CD4-positive, alpha-beta T cell treated with Interferon gamma for 1 hour (primary cell): Measurements from ENCODE around the gene ADNP.
"Not testable (repeated sequence)": the region's sequence is repeated elsewhere in the genome, so short reads cannot be mapped to it uniquely, and the experiment has no call there.

Experiments
- DNase-seq: peaks from one replicate; pipeline ENCODE4 v3.0.0-alpha.2; 2020

The ADNP gene

DNA sequence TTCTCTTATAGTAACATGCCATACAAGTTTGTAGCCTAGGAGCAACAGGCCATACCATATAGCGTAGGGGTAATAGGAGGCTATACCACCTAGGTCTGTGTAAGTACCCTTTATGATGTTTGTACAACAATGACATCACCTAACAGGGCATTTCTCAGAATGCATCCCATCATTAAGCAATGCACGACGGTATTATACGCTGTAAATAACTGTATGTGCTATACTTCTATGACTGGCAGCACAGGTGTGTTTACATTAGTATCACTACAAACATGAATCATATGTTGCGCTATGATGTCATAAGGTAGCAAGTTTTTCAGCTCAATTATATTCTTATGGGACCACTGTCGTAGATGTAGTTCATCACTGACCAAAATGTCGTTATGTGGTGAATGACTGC, 31.0 kb downstream of the ADNP start:
- DNase-seq = no peak

DNA sequence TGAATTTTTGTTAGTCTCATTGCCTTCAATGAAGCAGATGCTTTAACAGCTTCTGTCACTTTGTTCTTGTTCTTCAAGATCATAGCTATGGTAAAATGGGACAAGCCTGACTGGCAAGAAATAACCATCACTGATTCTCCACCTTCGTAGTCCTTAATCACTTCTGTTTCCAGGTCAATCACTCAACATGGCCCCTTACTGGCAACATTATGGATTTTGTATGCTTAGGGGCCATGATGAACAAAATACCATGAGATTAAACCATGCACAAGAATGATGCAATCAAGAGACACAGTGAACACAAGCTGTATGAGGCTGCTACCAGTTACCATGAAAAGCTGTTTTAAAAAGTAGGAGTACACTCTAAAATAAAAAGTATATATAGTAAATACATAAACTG, 32.8 kb downstream of the ADNP start:
- no peak for DNase-seq

DNA sequence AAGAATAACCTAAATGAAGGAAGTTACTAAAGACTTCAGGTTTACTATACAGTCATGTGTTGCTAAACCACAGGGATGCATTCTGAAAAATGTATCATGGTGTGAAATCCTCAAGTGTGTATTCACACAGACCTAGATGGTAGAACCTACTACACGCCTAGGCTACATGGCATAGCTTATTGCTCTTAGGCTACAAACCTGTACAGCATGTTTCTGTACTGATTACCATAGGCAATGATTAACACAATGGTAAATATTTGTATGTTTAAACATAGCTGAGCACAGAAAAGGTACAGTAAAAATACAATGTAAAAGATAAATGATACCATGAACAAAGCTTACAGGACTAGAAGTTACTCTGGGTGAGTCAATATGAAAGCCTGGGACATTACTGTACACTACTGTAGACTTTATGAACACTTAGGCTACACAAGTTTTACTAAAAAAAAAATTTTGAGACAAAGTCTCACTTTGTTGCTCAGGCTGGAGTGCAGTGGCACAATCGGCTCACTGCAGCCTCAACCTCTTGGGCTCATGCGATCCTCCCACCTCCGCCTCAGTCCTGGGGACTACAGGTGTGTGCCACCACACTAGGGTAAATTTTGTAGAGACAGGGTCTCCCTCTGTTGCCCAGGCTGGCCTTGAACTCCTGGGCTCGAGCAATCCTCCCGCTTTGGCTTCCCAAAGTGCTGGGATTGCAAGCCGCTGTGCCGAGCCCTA, 36.0 kb downstream of the ADNP start:
- DNase-seq = no peak

DNA sequence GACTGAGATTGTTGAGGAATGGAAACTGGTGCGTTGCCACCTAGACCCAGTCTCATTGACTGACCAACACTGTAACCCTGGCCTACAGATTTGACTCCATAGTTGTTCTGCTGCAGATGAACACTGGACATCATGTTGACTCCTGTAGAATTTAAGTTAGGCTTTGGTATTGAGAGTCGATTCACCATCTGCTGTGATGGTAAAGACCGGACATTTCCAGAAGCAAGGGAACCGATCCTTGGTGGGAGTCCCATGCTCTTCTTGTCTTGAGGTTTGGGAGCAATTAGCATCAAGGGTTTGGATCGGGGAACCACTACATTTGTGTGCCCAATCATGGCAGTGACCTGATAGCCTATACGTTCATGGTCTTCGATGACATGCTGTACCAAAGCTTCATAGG, 37.6 kb downstream of the ADNP start:
- no peak for DNase-seq

DNA sequence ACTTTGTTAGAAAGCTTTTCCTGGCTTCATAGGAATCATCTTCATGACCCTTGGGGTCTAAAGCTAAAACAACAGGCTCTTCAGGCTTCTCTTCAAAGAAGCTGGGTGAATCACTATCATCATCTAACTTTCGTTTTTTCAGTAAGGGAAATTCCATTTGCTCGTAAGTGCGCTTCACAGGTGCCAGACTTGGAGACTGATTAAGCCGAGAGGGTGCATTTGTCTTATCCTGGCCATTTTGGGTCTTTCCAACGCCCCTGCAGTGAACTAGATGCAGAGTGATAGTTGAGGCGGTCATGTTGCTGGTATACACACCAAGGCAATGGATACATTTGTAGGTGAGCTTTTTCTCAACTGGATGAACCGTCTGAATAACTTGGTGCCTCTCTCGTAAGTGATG, 38.8 kb downstream of the ADNP start:
- DNase-seq = no peak

DNA sequence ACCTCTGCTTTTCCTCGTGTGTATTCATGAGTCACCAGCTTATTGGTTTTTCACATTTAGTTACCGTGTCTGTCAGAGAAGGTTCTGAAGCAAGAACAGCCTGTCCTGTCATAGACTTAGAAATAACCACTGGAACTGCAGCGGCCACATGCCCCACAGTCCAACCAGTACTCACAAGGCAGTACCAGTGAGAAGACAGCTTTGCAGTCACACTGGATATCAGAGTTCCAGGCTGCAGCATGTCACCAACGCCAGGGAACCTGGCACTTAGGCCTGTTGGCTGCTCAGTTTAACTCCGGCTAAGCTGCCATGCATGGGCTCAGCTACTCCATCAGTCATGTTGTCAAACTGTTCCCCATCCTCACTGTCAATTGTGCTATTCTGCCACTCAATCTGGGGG, 40.1 kb downstream of the ADNP start:
- DNase-seq = no peak

DNA sequence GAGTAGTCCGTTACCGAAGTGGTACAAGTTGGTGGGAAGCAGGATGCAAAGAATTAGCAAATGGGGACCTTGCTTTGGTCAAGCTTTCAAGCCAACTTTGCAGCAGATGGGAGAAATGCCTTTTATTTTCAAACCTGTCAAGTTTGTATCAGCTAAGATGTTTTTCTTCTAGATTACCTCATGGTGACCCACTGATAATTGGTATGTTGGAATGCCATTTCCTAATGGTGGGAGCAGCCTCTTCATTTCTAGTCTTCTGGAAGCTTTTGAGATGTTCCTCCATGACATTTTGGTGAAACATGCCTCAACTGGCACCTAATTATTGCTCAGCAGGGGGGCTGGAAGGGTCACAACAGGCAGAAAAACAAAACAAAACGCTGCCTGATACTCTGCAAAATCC, 43.7 kb downstream of the ADNP start:
- no peak for DNase-seq

DNA sequence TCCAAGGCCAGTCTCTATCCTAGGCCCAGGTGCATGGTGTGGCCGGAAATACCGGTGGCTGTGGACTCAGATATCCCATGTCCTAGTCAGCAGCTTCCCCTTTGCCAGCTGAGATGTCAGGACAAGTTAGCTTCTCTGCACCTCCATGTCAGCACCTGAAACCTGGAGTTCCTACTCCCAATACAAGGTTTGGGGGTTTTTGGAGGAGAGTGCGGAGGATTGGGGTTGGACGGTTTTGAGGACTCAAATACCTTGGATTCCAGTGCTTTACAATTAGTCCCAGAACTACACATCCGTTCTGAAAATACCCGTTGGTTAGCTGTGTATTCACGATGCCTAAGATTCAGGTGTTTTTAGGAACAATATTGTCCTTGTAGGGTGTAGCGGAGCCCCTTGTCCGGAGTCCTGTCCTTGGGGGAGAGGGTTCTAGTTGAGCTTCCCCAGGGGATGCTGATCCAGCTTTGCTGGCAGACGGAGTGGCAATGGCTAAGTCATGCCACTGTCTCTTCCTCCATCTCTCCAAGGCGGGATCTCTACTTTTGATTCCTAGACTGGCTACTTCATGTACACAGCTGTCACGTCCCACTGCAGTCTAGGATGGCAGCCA, 45.0 kb downstream of the ADNP start:
- no peak for DNase-seq

DNA sequence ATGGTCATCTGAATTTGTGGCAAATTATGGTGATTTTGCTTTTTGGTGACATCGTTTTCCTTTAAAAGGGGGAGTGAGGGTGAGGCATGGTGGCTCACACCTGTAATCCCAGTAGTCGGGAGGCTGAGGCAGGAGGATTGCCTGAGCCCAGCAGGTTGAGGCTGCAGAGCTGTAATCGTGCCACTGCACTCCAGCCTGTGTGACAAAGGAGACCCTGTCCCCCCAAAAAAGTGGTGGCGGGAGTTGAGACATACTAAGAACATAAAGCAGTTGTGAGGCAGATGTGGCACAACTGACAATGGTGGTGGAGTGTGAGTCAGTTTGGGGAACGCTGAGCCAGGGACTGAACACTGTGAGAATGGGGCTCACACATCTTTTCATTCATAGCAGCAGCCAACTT, 45.5 kb downstream of the ADNP start:
- DNase-seq = no peak

DNA sequence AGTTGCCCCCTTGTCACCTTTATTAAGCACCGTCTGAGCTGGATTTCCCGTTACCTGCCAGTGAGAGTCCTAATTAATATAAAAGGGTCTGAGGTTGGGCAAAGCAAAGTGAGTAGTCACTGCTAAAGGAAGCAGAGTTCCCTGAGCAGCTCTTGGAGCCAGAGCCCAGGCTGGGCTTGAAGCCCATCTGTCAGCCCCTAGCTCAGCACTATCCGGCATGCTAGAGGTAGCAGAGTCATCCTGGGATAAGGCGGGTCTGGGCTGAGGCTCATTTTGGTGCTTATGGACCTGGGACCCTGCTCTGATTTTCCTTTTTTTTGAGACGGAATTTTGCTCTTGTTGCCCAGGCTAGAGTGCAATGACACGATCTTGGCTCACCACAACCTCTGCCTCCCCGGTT, 46.2 kb downstream of the ADNP start:
- DNase-seq = no peak

DNA sequence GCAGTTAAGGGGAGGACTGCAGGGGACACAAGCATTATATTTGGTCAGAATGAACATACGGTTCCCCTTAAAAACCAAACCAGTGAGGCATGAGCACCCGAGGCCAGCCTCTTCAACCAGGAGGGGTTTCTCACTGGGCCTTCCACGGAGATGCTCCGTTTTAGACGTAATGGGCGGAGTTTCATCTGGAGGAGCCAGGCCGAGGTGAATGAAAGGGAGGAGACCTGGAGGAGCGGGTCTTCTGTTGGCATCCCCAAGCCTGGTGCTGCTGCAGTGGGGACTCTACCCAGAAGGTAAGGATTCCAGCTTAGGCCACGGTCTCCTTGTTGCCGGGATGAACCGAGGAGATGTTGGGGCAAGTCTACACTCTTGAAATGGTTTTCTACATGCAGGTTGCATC, 47.4 kb downstream of the ADNP start:
- no peak for DNase-seq

DNA sequence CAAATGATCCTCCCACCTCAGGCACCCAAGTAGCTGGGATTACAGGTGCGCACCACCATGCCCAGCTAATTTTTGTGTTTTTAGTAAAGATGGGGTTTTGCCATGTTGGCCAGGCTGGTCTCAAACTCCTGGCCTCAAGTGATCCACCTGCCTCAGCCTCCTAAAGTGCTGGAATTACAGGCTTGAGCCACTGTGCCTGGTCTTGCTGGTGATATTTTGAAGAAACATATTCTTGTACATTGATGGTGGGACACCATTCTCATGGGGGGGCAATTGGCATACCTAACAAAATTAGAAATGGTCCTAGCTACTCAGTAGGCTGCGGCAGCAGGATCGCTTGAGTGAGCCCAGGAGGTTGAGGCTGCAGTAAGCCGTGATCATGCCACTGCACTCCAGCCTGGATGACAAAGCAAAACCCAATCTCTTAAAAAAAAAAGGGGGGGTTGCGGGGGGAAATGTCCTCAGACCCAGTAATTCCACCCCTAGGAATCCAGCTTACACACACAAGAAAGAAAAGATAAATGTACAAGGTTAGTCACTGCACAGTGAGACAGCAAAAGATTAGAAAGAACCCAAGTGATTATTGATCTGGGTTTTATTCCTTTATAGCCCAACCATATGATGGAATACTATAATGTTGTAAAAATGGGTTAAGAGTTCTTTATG, 49.3 kb downstream of the ADNP start:
- DNase-seq = not testable (repeated sequence)

DNA sequence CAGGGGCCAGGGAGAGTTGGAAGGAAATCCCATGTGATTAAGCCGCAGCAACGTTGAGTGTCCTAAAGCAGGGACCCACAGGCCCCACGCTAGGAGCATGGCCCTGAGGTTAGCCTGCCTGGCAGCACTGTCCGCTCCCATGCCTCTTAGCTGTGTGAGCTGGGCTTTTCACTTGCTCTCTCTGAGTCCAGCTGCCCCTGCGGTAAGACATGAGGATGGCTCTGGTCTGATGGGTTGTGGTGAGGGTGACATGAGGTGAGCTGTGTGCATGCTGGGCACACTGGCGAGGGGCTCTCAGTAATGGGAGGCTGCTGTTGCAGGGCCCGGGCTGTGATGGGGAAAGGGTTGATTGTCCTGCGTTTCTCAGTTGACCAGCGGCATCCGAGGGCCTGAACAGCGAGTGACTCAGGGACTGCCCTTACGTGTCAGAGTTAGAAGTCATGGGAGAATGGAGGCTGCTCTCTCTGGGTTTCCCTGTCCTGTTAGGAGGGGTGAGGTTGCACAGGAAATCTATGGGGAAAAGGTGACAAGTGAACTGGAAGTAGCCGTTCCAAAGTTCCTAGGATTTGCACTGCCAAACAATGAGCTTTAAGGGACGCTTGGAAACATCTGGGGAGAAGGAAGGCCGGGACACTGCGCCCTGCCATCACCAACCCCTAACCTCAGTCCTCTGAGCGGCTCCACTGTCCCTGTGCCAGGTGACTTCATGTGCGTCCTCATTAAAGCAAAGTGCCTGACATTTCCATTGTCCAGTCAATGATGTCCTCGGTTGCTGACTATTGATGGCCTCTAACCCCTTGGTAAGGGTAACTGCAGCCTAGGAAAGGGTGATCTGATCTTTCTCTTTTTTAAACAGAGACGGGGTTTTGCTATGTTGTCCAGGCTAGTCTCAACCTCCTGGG, 51.3 kb downstream of the ADNP start:
- DNase-seq = no peak

DNA sequence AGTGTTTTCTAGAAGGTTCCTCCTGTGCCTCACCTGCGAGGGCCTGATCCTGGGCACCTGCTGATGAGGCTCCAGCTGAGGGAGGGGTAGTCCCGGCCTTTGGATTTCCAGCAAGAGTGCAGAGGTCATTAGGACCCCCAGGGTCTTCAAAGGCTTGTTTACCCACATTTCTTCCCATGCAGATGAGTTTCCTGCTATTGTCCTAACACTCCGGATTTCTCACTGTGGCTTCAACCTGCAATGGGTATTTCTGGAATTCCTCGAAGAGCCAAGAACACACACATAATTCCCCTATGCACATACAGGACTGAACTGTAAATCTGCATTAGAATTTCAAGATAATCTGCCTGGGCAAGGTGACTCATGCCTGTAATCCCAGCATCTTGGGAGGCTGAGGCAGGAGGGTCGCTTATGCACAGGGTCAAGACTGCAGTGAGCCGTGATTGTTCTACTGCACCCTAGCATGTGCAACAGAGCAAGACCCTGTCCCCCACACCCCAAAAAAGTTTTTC, 53.9 kb downstream of the ADNP start:
- DNase-seq = no peak

DNA sequence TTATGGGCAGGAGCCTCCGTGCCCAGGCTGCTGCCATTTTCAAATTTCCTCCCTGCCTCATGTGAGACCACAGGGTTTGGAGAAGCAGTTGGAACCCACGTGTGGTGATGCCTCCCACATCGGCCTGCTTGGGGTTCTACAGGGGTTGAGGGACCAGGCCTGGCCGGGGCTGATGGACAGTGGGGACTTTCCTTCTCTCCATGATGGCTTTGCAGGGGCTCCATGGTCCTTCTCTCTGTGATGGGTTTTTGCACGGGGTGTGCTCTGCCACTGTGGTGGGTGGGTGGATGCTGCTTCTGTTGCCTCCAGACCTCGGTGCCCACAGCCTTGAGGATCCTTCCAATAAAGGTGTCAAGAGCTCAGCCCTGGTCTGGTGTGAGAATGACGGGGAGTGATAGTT, 54.4 kb downstream of the ADNP start:
- DNase-seq = no peak

DNA sequence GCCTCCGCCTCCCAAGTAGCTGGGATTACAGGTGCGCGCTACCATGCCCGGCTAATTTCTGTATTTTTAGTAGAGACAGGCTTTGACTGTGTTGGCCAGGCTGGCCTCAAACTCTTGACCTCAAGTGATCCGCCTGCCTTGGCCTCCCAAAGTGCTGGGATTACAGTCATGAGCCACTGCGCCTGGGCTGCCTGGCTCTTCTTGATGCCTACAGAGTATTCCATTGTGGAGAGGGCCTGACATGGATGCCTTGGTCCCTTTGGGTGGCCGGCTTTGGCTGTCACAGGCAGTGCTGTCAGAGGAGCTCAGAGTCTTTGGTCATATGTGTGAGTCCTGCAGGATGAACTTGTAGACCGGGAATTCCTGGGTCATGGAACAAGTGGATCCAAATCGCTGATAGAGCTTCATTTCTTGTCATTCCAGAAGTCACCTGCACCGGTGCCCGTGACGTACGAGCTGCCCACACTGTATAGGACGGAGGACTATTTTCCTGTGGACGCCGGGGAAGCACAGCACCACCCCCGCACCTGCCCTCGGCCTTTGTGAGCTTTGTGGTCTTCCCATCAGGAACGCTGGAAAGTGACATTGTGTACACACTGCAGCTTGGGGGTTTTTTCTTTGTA, 55.1 kb downstream of the ADNP start:
- DNase-seq = no peak

DNA sequence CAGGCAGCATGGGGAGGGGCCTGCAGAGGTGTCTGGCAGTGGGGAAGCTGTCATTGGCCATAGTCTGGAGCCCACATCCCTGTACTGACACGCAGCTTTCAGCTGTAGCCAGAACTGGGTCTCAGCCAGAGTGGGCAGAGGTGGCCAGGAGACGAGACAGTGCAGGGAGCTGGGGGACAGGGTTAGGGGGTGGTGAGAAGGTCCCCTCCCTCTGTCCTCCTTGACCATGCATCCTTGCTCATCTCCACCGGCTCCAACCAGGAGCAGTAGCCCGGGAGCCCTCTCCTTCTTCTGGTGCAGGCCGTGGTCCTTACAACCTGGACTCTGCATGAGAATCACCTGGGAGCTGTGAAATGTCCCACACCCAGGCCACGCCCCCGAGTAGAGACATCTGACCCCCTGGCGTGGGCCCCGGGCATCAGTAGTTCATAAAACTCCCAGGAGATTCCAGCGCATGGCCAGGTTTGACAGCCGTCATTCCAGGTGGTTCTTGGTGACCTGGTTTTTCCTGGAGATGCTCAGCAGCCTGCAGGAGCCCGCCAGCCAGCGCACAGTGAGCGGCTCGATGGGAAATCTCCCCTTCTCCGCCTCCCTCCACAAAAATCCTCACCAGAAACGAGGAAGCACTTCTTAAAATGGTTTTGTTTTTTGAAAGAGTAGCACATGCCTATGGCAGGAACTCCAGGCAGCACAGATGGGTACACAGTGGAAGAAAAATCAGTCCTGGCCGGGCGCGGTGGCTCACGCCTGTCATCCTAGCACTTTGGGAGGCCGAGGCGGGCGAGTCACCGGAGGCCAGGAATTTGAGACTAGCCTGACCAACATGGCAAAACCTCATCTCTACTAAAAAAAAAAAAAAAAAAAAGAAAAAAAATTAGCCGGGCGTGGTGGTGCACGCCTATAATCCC, 56.2 kb downstream of the ADNP start:
- no peak for DNase-seq

DNA sequence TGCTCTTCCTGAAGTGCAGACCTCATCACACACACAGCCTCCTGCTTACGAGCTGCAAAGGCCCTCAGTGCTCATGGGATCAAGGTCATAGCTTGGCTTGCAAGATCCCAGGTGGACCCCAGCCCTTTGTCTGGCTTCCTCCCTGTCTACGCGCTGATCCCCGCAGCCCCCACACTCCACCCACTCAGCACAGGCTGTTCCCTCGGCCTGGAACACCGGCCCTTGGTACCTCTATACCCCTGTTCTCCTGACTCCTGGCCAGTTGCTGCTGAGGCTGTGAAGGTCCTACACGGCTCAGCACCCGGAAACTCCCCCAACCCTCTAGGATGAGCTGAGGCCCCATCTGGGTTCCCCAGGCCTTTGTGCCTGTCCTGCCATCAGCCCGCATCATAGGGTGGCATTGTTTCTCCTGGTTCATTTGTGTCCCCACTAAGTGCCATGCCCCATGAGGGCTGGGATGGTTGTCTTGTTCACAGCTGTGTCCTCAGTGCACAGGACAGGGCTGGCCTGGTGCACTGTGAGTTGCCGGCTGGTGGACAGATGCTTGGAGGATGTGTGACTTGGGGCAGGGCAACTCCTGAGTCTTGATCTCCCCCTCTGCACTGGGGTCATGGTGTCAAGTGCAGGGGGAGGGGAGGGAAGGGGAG, 57.0 kb downstream of the ADNP start:
- DNase-seq = no peak

DNA sequence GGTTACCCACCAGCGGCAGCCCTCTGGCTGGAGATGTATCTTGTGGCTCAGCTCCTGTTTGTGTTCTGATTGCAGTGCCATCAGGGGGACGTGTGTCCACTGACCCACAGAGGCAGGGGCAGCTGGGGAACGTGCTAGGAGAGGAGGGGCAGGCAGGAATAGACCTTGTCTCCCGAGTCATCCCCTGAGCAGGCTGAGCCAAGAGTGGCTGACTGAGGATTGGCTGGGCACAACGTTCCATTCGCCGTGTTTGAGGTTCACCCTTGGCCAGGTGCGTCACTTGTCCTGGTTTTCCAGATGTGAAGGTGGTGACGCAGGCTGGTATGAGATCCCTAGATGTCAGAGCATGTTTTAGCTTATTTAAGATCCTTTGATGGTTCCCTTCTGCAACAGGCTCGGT, 57.7 kb downstream of the ADNP start:
- DNase-seq = no peak

DNA sequence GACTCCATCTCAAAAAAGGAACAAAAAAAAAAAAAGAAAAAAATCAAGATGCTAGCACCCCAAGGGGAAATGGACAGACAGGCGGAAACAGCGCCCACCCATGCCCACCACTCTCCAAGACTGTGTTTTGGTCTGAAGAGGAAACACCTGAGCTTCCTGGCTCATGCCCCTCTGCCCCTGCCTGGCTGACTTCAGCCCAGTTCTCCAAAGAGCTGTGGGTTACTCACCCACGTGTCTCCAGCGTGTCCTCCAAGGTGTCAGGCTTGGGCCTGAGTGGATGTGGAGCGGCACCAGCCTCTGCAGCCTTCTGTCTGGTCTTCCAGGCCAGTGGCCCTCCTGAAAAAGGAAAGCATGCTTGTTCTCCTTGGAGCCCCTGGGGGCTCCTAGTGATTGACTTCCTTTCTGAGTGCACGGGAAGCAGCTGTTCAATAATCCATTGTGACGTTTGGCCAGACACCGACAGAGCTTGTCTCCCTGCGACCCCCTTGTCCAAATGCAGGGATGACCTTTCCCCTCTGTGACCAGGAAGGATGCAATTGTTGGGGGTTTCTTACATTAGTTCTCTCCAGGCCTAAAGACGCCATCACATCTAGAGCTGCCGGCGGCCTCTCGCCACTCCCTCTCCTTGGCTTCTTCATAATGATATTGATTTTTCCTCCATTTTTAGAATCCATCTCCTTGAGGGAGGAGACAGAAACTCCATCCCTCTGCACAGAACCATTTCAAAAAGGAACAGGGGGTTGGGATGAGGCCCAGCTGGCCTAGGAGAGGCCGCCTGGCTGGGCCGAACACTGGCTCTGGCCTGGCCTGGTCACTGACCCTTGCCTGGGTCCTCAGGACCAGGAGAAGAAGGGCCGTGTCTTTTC, 58.4 kb downstream of the ADNP start:
- peak; percentile 20 for DNase-seq
